GM12891 (cell line): Measurements from ENCODE around the gene MSI2.

ENCODE experiments used
- PAX5 ChIP-seq: IDR thresholded peaks from 2 replicates; pipeline ENCODE4 v1.6.1; 2011; ENCODE audit warnings: low read length, moderate library complexity, mild to moderate bottlenecking; ENCODE audit not compliant: insufficient read depth, severe bottlenecking
- POLR2A ChIP-seq: IDR thresholded peaks from 2 replicates; pipeline ENCODE4 v1.6.1; 2011; ENCODE audit warnings: low read depth, low read length, control low read depth
- POLR2AphosphoS5 ChIP-seq: IDR thresholded peaks from 2 replicates; pipeline ENCODE4 v1.6.1; 2011; ENCODE audit warnings: low read depth, low read length, control low read depth
- POU2F2 ChIP-seq: IDR thresholded peaks from 2 replicates; pipeline ENCODE4 v1.6.1; 2011; ENCODE audit warnings: low read depth, mild to moderate bottlenecking, control low read depth, low read length, moderate library complexity
- SPI1 ChIP-seq: IDR thresholded peaks from 2 replicates; pipeline ENCODE4 v1.6.1; 2011; ENCODE audit warnings: low read depth, low read length, control low read depth
- TAF1 ChIP-seq: IDR thresholded peaks from 2 replicates; pipeline ENCODE4 v1.6.1; 2011; ENCODE audit warnings: low read depth, low read length, control low read depth

- no peak for TF ChIP-seq POLR2AphosphoS5
- TF ChIP-seq POLR2A, result no peak
- no peak for TF ChIP-seq POU2F2
- no peak for TF ChIP-seq PAX5
- TF ChIP-seq TAF1, result no peak
- no peak for TF ChIP-seq SPI1
Observed at GRCh38 chr17:57579245-57579644, 322.9 kb downstream of the MSI2 start.
